ENCODE results near the gene ANTXR2.

ANTXR2 gene

GRCh38 chr4:80092847-80093246 lies 19.8 kb upstream of the ANTXR2 start:
- TF ChIP-seq, protein P1, sequence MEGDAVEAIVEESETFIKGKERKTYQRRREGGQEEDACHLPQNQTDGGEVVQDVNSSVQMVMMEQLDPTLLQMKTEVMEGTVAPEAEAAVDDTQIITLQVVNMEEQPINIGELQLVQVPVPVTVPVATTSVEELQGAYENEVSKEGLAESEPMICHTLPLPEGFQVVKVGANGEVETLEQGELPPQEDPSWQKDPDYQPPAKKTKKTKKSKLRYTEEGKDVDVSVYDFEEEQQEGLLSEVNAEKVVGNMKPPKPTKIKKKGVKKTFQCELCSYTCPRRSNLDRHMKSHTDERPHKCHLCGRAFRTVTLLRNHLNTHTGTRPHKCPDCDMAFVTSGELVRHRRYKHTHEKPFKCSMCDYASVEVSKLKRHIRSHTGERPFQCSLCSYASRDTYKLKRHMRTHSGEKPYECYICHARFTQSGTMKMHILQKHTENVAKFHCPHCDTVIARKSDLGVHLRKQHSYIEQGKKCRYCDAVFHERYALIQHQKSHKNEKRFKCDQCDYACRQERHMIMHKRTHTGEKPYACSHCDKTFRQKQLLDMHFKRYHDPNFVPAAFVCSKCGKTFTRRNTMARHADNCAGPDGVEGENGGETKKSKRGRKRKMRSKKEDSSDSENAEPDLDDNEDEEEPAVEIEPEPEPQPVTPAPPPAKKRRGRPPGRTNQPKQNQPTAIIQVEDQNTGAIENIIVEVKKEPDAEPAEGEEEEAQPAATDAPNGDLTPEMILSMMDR (conservative IDR thresholded peaks at IDR 0.05; ENCODE audit: low read depth, low read length) = no peak
- no peak overlapping the region for H3K4me3 ChIP-seq (ENCODE audit: low read depth, low read length)
- DNase-seq (ENCODE audit: low read depth) = no peak

DNA sequence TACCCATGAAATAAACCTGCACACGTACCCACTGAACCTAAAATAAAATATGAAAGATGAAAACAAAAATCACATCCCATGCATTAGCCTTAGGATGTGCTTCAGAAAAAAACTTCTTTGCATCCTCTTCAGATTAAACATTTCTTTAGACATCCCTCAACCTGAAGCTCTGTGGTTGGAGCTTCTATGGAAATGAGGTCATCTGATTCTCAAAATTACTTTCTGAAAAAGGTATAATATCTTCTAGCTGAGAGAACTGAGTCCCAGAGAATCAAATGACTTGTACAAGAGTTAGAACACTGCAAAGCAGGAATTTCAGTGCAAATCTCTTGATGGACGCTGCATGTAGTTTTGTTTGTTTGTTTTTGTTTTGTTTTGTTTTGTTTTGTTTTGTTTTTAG lies 19.1 kb upstream of the ANTXR2 start:
- DNase-seq (ENCODE audit: low read depth) = no peak
- TF ChIP-seq, protein P1 (conservative IDR thresholded peaks at IDR 0.05; ENCODE audit: low read depth, low read length) = no peak
- H3K4me3 ChIP-seq (ENCODE audit: low read depth, low read length) = no peak overlapping the region

GRCh38 chr4:80091688-80092087 lies 18.7 kb upstream of the ANTXR2 start:
- no peak for DNase-seq (ENCODE audit: low read depth)
- no peak overlapping the region for H3K4me3 ChIP-seq (ENCODE audit: low read depth, low read length)
- TF ChIP-seq, protein P1 (conservative IDR thresholded peaks at IDR 0.05; ENCODE audit: low read depth, low read length) = no peak

DNA sequence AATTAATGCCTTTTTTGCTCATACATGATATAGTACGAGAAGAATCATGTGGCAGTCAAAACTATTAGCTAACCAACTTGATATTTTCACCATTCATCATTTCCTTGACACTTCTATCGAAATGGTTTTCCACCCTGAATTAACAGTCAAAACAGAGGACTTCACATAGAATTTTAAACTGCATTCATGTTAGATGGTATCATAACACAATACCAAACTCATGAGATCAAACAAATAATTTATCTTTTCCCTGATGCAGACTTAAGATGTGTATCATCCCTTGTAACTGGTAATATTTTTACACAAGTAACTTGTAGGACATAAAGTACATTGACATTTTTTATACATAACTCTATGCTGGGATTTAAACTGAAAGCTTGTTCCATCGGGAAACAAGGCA lies 18.2 kb upstream of the ANTXR2 start:
- no peak overlapping the region for H3K4me3 ChIP-seq (ENCODE audit: low read depth, low read length)
- DNase-seq (ENCODE audit: low read depth) = no peak
- TF ChIP-seq, protein P1 (conservative IDR thresholded peaks at IDR 0.05; ENCODE audit: low read depth, low read length) = no peak

DNA sequence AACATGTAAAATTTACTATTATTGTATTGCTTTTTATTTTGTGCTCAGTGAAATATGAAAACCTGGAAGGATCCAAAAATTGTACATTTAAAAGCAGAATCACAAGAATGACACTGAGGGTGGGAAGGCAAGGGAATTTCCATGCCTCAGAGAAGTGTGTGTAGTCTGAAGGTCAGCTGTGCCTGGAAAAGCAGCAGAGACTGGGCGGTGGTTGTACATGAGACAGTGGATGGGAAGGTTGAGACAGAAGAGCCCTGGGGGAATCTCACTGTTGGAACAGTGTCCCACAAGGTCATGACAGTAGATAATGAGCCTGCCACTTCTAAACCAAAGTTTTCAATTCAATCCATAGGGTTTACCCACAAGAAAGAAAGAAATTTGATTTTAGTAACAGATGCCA lies 17.1 kb upstream of the ANTXR2 start:
- TF ChIP-seq, protein P1 (conservative IDR thresholded peaks at IDR 0.05; ENCODE audit: low read depth, low read length) = no peak

DNA sequence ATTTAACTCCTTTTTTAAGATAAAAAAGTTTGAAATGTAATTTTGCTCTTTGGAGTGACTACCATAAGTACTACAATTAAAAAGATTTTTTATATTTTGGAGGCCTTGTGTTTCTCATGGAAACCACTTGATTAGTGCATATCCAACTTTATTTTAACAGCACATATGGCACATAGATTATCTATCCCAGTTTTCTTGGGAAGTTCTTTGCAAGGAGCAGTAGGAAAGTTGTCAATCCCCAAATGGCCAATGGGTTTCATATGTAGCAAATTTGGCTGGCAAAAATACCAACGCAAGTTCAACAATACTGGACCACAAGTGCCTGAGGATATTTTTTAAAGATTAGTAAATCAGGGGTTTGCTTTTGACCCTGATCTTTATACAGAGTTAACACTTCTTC lies 15.4 kb upstream of the ANTXR2 start:
- H3K4me3 ChIP-seq (ENCODE audit: low read depth, low read length) = no peak overlapping the region
- TF ChIP-seq, protein P1 (conservative IDR thresholded peaks at IDR 0.05; ENCODE audit: low read depth, low read length) = no peak
- DNase-seq (ENCODE audit: low read depth) = no peak

More for the DNA sequence above, 17.1 kb upstream of the ANTXR2 start:
- no peak overlapping the region for H3K4me3 ChIP-seq (ENCODE audit: low read depth, low read length)
- DNase-seq (ENCODE audit: low read depth) = no peak

DNA sequence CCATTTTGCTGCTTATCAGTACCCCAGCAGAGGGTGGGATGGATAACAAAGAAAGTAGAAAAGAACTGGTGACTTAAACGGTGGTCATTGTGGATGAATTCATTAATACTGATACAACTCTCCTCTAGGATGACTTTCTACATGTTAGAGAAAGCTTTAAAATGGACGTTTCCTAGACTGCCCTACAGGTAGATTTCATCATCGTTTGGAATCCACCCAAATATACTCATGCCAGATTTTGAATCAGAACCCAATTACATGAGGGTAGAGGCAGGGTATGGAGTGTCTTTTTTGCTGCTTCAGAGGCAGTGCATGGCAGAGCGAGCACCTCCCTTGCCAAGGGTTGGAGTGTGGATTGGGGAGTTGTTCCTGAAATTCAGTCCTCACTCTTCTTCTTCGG lies 13.3 kb upstream of the ANTXR2 start:
- H3K4me3 ChIP-seq (ENCODE audit: low read depth, low read length) = no peak overlapping the region
- TF ChIP-seq, protein P1 (conservative IDR thresholded peaks at IDR 0.05; ENCODE audit: low read depth, low read length) = no peak
- no peak for DNase-seq (ENCODE audit: low read depth)

Measured in choroid plexus epithelial cell (primary cell).